ENCODE results near the gene ITIH4.

The ITIH4 gene

DNA sequence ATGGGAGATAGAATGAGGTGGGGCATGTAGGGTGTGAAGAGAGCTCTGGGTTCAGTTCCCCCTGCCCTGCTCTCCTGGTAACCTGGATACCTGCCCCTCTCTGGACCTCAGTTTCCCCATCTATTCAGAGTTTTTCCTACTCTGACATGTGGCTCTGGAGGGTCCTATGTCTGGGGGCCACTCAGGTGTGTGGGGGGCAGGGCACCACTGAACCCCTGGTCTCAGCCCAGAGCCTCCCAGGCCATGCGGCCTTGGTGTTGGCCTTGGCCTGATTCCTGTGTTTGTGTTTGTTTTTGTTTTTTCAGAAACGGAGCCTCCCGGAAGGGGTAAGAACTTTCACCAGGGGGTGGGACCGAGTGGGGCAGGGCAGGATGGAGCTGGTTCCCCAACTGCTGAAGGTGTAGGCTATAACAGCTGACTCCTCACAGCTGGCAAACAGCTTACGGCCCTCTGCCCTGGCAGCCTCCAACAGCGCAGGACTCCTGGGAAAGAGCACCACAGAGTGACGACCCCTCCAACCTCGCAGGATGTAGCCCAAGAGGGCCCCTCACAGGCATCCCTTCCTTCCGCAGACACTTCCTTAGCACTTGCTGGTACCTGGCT, 35.1 kb downstream of the ITIH4 start:
- DNase-seq = no peak

DNA sequence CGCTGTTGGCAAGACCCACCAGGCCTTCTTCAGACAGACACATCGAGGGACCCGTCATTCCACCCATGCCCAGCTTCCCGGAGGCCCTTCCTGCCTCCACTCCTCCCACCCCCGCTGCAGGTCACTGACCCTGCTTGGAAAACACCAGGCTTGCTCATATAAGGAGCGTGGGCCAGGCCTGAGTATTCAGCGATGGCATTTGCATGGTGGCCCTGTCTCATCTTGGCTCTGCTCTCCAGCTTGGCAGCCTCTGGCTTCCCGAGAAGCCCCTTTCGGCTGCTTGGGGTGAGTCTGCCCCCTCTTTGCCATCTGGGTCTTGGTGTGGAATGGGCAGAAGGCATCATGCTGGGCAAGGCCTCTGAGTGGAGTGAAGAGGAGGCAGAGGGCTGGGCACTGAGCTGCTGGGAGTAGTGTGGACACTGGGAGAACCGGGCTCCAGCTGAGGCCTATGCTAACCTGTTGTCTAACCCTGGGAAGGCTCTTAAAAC, 35.8 kb downstream of the ITIH4 start, which contains the start of gene ITIH3:
Gene ITIH3 (plus strand): TSS at position 185 of the 488 bp plus-strand sequence. CDS start 8 bp downstream, at position 193.
- no peak for DNase-seq

DNA sequence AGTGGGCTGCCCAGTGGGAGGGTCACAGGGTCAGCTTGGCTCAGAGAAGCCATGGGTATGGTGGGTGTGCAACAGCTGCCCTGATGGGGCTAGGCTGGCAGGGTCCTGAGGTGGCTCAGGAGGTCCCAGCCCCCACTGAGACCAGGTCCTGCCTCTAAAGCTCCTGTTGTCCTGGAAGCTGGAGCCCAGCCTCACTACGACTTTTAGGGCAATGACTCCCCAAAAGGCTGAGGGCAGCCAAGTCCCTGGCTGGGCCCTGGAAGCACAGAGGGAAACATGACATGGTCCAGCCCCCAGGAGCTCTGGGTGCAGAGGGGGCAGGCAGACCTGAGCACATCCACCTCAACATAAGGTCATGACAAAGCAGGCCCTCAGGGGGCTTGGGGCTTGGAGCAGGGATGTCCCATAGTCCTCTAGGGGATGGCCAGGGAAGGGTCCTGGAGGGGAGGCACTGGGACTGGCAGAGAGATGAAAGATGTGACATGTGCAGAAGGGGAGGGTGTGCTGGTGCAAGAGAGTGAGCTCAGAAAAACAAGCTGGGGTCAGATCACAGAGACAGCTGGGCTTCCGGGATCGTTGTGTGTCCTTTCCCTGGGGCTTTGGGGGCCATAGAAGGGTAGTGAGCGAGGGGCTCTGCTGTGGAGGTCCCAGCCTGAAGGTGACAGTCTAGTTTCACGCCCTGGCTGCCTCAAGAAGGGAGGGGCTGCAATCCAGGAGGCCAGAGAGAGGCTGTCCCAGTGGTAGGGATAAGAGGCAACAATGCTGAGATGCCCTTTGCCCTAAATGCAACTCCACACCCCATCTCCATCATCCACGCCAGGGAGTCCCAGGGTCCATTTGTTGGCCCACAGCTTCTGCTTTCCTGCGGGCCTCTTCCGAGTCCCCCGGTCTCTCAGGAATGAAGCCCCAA, 36.5 kb downstream of the ITIH4 start:
- DNase-seq = no peak

DNA sequence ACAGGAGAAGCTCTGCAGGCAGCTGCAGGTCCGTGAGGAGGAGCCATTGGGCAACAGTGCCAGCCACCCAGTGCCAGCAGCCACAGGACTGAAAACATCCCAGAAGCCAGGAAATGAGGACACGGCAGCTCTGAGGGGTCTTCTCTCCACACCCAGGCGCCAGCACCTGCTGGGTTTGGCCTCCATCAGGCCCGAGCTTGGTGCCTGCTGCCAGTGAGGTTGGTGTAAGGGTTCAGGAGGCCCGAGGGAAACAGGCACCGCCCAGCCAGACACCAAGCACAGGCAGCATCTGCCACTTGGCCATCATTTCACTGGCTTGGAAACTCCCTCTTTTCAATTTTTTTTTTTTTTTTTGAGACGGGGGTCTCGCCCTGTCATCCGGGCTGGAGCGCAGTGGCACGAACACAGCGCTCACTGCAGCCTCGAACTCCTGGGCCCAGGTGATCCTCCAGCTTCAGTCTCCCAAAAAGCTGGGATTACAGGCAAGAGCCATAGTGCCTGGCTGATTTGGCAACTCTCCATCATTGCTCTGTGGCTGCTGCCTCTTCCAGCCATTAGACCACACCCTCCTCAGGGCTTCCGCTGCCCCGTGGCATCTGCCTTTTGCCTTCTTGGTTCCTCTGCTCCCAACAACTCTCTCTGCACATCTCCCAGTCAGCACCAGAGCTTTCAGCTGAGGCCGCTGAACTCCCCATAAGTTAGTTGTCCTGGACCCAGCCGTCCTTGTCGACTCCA, 37.3 kb downstream of the ITIH4 start:
- DNase-seq = no peak

DNA sequence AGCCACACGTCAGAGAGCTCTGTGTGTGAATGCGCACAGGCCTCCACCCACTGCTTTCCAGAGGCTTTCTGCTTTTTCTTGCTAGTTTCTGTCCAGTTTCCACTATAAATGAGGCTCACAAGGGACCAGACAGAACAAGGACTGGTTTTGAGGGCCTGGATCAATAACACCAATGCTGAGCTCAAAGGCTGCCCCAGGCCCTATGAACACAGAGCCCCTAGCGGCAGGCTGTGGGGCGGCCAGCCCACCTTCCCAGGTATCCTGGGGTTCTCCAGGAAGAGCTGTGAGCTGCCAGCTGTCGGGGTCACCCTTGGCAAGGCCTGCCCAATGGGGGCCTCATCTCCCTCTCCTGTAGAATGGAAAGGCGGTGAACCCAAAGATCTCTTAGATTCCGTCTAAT, 38.1 kb downstream of the ITIH4 start:
- no peak for DNase-seq

DNA sequence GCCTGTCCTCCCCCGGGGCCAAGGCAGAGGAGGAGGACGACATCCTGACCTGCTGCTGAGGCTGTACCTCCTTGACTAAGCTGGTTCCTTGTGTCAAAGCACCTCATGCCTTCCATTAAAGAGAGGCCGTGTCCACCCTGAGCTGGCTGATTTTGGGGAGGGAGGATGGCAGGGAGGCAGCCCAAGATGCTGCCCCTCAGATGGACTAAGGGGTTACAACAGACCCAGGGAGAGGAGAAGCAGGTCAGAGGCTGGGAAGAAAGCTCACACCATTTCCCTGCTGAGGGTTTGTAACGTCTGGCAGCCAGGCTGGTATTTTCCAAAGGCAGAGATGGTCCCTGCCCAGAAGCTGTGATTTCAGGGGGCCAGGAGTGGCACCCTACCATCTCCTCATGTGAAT, 38.5 kb downstream of the ITIH4 start:
- DNase-seq = no peak

DNA sequence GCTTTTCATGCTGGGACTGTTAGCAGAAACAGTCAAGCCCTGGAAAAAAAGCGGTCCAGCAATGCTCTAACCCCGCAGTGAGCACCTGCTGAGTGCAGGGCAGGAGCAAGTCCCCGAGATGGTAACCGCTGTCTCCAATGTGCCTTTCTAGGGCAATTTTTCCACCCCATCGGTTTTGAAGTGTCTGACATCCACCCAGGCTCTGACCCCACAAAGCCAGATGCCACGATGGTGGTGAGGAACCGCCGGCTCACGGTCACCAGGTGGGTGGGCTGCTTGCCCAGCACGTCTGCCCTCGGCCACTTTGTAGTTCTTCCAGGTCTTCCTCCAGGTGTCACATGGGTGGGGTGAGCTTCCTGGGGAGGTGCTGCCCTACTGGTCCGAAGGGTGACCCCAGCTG, 39.1 kb downstream of the ITIH4 start:
- no peak for DNase-seq

DNA sequence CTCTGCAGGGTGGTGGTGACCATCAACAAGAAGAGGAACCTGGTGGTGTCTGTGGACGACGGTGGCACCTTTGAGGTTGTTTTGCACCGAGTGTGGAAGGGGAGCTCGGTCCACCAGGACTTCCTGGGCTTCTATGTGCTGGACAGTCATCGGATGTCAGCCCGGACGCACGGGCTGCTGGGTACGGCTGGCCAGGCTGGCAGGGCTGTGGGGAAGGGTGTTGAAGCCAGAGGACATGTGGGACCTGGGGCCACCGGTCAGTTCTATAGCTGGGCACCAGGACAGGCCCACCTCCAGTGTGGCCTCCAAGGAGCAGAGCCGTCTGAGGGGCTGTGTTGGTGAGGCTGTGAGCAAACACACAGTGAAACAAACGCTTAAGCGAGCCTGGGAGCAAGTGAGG, 39.7 kb downstream of the ITIH4 start:
- DNase-seq = no peak

DNA sequence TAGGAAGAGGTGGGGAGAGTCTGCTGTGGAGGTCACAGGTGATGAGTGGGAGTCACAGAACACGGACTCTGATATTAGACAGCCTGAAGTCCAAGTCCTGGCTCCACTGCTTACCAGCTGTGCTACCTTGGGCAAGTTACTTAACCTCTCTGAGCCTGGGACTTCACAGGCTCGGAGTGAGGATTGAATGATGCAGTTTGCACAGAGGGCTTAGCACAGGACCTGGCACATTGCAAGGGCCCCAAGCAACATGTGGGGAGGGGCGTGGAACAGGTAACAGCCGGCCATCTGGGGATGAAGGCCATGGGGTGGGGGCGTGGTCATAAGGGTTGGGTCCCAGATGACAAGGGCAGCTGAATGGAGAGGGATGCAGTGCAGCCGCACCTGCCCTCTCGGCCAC, 40.1 kb downstream of the ITIH4 start:
- DNase-seq = no peak

DNA sequence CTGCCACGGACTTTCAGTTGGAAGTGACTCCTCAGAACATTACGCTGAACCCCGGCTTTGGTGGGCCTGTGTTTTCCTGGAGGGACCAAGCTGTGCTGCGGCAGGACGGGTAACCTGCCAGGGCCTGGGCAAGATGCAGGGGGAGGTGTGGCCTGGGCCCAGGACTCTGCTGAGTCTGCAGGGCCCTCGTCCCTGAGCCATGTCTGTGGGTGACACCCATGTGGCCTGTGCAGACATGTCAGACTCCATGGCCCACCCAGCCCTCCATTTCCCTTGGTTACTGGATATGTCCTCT, 40.8 kb downstream of the ITIH4 start:
- DNase-seq = no peak

DNA sequence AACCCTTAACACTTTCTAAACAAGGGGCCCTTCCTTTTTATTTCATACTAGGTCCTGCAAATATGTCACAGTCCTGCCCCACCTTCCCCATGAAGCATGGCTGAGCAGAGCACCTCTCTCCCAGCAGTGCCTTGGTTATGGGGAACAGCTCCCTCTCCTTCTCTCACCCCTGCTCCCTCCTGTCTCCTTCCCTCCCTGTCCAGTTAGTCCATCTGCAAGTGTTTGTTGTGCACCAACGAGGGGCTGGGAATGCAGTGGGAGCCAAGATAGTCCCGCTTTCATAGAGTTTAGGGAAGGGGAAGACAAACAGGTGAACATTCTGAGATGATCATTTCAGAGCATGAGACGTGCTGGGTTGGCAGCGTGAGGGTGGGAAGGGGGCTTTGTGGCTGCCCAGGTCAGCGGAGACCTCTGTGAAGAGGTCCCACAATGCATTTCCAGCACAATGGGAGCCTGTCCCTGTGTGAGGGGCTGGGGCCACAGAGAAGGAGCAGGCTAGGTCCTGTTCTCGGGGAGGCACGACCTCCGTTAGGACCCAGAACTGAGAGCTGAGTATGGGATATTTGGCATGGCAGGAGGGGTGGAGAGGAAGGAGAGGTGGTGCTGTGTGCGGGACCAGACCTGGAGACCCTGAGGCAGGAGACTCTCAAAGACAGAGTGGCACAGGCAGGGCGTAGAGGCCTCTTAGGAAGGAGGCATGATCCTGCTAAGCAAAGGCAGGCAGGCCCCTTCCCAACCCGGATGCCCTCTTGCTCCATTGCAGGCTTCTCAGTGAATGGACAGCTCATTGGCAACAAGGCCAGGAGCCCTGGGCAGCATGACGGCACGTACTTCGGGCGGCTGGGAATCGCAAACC, 41.4 kb downstream of the ITIH4 start:
- no peak for DNase-seq

DNA sequence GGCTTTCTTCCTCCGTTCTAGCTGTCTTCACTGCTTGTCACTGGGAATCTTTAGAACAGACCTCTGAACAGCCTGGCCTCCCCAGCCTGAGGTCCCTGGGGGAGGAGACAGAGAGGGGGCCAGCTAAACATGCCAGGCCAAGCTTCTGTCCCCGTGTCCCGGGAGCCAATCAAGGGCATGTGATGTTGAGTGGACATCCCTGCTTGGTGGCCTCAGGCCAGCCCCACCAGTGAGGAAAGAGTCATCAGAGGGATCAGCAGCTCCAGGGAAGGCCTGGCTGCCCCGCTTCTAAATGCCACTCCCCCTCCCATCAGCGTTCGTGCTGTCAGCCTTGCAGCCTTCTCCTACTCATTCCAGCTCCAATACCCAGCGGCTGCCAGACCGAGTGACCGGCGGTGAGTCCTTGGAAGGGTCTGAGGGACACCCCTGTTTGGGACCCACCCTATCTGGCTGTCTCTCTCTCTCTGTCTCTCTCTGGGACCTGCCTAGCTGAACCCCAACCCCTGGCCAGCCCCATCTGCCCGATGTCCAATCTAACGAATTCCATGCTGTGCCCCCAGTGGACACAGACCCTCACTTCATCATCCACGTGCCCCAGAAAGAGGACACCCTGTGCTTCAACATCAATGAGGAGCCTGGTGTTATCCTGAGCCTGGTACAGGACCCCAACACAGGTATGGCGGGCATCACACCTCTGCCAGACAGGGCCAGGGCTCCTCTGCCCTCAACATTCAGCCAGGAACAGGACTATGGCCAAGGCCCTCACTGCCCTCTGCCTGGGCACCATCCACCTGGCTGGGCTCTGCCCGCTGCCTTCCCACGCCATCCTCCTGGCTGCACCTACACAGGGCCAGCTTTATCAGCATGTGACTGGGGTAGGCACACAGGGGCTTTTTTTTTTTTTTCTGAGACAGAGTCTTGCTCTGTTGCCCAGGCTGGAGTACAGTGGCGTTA, 42.5 kb downstream of the ITIH4 start:
- no peak for DNase-seq

DNA sequence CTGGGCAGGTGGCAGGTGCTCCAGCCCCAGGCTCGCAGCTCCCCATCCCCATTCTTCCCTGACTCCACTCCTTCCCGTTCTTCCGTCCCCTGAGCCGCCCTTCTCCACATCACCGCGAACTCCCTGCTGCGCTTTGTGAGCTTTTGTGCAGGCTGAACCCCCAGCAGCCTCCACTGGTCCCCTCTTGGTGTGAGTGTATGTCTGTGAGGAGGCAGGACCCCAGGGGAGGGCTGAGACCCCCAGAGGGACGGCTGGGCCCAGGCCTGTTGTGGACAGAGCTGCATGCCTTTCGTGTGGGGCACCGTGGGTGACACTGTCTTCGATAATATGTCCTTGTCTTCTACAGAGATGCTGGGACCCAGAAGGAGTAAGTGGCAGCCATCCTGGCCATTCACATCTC, 43.2 kb downstream of the ITIH4 start:
- DNase-seq = no peak

DNA sequence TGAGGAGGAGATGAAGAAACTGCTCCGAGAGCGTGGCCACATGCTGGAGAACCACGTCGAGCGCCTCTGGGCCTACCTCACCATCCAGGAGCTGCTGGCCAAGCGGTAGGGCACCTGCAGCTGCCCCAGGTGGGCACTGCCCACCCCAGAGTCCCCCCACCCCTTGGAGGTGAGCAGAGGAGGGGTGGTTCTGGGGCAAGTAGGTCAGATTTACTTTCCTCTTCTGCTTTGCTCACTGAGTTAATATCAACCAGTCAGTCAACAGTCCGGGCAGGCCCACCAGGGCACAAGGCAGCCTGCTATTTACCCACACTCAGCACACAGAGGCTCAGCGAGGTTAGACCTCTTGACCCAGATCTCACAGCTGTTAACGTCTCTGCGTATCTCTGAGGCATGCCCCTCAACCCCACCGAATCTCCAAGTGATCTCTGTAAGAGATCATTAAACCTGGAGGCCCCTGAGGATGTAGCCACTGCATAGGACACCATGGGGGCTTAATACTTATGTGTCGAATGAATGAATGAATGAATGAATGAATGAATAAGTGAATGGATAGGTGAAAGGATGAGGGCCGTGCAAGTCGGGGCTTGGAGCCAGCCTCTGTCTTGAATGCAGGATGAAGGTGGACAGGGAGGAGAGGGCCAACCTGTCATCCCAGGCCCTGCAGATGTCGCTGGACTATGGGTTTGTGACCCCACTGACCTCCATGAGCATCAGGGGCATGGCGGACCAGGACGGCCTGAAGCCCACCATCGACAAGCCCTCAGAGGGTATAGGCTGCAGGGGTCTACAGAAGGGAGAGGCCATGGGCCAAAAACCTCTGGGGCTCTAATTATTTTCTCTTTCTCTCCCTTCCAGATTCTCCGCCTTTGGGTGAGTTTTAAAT, 43.9 kb downstream of the ITIH4 start:
- no peak for DNase-seq

DNA sequence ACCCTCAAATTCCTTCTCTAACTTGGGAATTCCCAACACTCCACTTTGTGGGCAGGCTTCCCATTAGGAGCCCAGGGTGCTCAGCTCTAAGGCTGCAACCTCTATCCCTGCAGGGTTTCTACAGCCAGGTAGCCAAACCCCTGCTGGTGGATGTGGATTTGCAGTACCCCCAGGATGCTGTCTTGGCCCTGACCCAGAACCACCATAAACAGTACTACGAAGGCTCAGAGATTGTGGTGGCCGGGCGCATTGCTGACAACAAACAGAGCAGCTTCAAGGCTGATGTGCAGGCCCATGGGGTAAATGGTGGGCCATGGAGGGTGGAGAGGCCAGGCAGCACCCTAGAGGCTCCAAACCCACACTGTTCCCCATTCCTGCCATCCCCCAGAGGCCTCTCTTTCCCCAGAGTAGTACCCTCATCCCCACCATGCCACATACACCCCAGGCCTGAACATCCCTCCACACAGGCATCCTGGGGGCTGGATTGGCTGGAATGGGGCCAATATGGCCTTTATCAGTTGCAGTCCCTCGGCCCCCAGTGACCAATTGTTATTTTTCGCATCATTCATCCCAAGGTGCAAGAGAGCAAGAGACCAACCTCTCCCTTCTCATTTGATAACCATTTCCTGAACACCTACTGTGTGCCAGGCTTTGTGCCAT, 45.4 kb downstream of the ITIH4 start:
- DNase-seq = no peak

DNA sequence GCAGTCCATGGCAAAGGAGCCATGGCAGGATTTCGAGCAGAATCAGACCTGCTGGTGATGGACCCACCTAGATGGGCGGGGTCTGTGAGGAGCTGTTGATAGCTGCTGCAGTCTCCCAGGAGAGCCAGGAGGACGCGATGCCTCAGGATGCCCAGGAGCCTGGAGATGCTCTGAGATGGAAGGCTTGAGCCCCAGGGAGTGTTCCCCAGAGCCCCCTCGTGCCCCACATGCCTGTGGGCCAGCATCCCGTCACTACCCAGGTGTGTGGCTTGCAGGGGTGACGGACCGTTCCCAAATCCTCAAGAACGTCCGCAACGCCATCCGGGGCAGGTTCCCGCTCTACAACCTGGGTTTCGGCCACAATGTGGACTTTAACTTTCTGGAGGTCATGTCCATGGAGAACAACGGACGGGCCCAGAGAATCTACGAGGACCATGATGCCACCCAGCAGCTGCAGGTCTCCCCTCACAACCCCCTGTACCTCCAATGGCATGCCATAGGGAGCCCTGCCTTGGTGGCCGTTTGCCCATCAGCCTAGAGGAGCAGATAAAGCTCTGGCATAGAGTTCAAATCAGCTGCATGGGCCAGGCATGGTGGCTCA, 46.4 kb downstream of the ITIH4 start:
- DNase-seq = no peak

DNA sequence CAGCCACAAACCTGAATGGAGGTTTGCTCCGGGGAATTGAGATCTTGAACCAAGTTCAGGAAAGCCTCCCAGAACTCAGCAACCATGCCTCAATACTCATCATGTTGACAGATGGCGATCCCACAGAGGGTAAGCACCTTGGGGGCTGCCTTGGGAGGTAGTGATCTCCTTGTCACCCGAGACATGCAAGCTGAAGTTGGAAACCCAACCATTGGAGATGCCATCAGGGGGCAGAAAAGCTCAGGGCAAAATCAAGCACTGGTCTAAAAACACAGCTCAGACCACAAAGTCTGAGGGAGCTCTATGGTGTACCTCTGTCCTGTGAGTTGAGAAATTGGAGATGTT, 47.3 kb downstream of the ITIH4 start:
- DNase-seq = no peak

DNA sequence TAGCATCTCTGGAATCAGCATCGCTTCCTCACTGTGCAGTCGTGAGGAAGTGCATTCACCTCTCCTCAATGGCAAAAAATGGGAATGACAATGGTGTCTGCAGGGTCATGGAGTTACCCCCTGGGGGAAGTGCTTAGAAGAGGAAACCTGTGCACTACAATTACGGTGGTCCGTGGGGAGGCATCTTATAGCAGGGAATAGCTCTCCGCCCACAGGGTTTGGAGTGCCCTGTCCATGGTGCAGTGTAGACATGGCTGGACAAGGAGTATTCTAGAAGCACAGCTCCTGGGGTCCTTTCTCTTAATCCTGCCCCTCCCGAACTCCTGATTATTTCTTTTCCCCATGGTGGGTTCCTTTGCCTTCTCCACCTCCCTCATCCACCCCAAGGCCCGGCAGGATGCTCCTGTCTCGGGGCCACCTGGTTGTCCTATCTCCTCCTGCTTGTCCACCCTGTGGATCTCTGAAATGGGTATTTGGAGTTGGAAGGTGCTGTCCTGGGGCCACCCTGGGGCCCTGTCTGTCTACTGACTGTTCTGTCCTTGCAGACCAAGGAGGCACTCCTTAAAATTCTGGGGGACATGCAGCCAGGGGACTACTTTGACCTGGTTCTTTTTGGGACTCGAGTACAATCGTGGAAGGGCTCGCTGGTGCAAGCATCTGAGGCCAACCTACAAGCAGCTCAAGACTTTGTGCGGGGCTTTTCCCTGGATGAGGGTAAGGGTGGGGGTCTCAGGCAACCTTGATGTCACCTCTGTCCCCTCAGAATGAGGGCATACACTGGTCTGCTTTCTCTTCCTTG, 47.9 kb downstream of the ITIH4 start:
- no peak for DNase-seq

DNA sequence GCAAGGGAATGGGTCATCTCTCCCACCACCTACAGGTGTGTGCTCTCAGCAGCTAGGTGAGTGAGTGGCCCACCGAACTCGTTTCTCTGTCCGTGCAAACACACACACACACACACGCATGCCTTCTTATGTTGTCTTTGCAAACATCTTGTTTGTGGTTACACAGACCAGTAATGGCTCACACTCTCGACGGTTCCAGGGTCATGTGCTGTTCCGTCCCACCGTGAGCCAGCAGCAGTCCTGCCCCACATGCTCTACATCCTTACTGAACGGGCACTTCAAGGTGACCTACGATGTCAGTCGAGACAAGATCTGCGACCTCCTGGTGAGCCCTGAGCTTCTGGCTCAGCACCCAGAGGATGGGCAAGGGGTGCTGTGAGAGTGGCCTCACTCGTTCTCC, 48.7 kb downstream of the ITIH4 start:
- no peak for DNase-seq

Data from NCI-H226 (cell line).